ENCODE data around the gene DNAH5. TPM values are rescaled to one million over a fixed set of nuclear protein-coding genes. Genes with fewer than 3 reads are reported as not detected.

DNAH5 gene
- total RNA-seq, 1 donor from 2014 or later: 1.7 TPM

DNA sequence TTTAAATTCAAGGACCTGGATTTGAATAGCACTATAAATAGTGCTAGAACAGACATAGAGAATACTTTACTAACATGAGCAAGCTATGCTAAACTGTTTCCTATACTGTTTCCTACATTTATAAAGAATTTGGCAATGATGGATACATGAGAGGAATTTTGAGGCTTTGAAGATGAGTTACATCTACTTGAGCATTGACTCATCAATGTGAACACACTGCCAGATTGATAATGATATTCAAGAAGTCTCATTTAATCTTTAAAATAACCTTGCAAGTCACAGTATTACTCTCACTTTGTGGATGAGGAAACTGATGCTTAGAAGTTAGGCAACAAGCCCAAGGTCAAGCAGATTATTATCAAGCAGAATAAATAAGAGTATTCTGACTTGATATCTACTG is 281.9 kb downstream of the DNAH5 start:
- no peak for DNase-seq (ENCODE audit: low read depth)
- TF ChIP-seq, protein P1, sequence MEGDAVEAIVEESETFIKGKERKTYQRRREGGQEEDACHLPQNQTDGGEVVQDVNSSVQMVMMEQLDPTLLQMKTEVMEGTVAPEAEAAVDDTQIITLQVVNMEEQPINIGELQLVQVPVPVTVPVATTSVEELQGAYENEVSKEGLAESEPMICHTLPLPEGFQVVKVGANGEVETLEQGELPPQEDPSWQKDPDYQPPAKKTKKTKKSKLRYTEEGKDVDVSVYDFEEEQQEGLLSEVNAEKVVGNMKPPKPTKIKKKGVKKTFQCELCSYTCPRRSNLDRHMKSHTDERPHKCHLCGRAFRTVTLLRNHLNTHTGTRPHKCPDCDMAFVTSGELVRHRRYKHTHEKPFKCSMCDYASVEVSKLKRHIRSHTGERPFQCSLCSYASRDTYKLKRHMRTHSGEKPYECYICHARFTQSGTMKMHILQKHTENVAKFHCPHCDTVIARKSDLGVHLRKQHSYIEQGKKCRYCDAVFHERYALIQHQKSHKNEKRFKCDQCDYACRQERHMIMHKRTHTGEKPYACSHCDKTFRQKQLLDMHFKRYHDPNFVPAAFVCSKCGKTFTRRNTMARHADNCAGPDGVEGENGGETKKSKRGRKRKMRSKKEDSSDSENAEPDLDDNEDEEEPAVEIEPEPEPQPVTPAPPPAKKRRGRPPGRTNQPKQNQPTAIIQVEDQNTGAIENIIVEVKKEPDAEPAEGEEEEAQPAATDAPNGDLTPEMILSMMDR (conservative IDR thresholded peaks at IDR 0.05; ENCODE audit: low read depth, low read length): no peak
- no peak overlapping the region for H3K4me3 ChIP-seq (ENCODE audit: low read depth, low read length)

DNA sequence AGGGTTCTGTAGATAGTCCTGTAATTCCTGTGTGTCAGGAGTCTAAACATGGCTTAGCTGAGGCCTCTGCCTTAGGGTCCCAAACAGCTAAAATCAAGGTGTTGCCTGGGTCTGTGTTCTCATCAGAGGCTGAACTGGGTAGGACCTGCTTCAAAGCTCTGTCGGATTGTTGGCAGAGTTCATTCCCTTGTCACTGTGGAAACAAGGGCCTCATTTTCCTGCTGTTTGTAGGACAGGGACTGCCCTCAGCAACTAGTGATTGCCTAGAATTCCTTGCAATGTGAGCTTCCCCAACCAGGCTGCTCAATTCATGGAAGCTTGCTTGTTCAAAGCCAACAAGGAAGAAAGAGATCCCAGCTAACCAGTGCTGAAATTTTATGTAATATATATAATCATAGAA is 283.2 kb downstream of the DNAH5 start:
- DNase-seq (ENCODE audit: low read depth): no peak
- TF ChIP-seq, protein P1 (conservative IDR thresholded peaks at IDR 0.05; ENCODE audit: low read depth, low read length): no peak
- no peak overlapping the region for H3K4me3 ChIP-seq (ENCODE audit: low read depth, low read length)

DNA sequence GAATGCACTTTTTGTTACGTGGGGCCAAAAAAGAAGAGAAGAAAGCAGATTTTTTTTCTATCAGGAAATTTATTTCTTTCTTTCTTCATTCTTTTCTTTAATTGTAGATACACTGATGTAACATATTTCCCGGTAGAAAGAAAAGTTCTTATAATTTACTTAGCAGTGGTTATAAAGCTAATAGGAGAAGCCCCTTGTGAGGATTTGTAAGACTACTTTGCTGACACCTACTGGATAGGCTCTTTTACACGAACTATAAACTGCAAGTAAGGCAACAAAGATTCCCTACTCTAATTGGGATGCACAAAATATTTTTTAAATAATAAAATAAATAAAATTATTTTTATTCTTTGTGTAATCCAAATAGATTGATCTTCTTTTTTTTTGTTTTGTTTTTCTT is 284.4 kb downstream of the DNAH5 start:
- DNase-seq (ENCODE audit: low read depth): no peak
- H3K4me3 ChIP-seq (ENCODE audit: low read depth, low read length): no peak overlapping the region
- TF ChIP-seq, protein P1 (conservative IDR thresholded peaks at IDR 0.05; ENCODE audit: low read depth, low read length): peak; percentile 56

DNA sequence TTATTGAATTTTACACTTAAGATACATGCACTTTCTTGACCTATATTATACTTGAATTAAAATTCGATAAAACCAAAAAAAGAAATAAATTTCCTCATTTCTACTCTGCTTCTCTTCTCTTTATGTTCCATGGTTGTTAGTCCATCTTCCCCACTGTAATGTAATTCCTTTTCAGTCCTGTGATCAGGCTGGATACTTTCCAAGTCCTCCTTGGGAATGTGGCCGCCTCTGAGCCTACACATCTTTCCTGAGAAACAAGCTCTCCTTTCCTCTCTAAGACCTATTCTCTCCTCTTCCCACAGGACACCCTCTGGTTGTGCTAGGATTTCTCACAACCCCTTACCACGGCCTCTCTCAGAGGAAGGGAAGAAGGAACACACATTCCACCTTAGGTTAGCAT is 285.1 kb downstream of the DNAH5 start:
- H3K4me3 ChIP-seq (ENCODE audit: low read depth, low read length): no peak overlapping the region
- DNase-seq (ENCODE audit: low read depth): no peak
- TF ChIP-seq, protein P1 (conservative IDR thresholded peaks at IDR 0.05; ENCODE audit: low read depth, low read length): no peak

GRCh38 chr5:13658761-13659160 is 285.7 kb downstream of the DNAH5 start:
- no peak overlapping the region for H3K4me3 ChIP-seq (ENCODE audit: low read depth, low read length)
- TF ChIP-seq, protein P1 (conservative IDR thresholded peaks at IDR 0.05; ENCODE audit: low read depth, low read length): no peak
- DNase-seq (ENCODE audit: low read depth): no peak

GRCh38 chr5:13658152-13658551 is 286.3 kb downstream of the DNAH5 start:
- TF ChIP-seq, protein P1 (conservative IDR thresholded peaks at IDR 0.05; ENCODE audit: low read depth, low read length): no peak
- no peak overlapping the region for H3K4me3 ChIP-seq (ENCODE audit: low read depth, low read length)
- no peak for DNase-seq (ENCODE audit: low read depth)

DNA sequence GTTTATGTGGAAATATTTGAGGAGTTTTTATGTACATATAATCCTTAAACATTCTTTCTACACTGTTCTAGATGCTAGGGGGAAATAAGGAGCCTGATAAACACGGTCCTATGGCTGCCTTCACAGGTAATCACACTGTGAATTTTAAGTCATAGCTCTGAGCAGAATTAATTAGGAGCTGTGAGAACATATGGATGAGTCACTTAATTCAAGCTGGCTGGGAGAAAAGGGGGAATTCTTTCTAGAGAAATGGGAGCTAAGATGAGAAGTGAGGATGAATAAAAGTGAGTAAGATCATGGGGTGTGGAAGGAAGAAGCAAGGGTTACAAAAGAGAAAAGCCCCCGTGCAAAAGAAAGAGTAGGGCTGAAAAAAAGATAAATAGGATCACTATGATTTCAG is 290.8 kb downstream of the DNAH5 start:
- H3K4me3 ChIP-seq (ENCODE audit: low read depth, low read length): no peak overlapping the region
- no peak for DNase-seq (ENCODE audit: low read depth)
- TF ChIP-seq, protein P1 (conservative IDR thresholded peaks at IDR 0.05; ENCODE audit: low read depth, low read length): no peak
